Adrenal gland (tissue), 5 donors: ENCODE data around the gene DCK.

Experiments used
- POLR2A ChIP-seq, 2 donors: fragments of 450-650 bp; IDR thresholded peaks; one replicate each; pipeline ENCODE4 v1.6.1; 2017; ENCODE audit warnings: antibody characterized with exemption in 2 of 2, mild to moderate bottlenecking in 2 of 2, moderate library complexity in 1 of 2
- TF ChIP-seq, protein P1 (sequence below), 6 experiments: fragments of 450-650 bp in 4 of 6; fragments of 200-600 bp in 2 of 6; sonication (generic) in 1 of 6; IDR thresholded peaks; 1 replicate in 5 of 6; 2 replicates in 1 of 6; pipeline versions ENCODE4 v1.5.1 to v1.8.0; 2016 to 2021; ENCODE audit warnings: antibody characterized with exemption in 6 of 6, mild to moderate bottlenecking in 2 of 6, moderate library complexity in 1 of 6
- donor health status: DM: no; HTN: no; CAD: no.

DNA sequence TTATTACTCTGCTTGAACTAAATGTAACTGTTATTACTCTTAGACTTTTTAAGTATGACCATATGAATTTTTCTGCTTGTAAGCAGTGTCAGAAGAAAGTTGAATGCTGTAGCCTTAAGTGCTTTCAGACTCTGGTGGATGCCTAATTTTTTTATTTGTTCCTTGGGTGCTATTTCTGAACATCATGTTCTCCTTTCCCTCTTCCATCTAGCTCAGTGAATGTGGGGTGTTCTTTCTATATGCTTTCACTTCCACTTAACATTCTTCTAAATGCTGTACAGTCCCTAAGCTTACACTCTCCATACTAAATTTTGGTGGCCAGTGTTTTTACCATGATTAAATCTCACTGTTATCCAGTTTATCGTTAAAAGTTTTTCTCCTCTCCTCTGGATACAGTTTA is 3.6 kb downstream of the DCK start:
- TF ChIP-seq, protein P1, sequence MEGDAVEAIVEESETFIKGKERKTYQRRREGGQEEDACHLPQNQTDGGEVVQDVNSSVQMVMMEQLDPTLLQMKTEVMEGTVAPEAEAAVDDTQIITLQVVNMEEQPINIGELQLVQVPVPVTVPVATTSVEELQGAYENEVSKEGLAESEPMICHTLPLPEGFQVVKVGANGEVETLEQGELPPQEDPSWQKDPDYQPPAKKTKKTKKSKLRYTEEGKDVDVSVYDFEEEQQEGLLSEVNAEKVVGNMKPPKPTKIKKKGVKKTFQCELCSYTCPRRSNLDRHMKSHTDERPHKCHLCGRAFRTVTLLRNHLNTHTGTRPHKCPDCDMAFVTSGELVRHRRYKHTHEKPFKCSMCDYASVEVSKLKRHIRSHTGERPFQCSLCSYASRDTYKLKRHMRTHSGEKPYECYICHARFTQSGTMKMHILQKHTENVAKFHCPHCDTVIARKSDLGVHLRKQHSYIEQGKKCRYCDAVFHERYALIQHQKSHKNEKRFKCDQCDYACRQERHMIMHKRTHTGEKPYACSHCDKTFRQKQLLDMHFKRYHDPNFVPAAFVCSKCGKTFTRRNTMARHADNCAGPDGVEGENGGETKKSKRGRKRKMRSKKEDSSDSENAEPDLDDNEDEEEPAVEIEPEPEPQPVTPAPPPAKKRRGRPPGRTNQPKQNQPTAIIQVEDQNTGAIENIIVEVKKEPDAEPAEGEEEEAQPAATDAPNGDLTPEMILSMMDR (IDR thresholded peaks at IDR 0.05), result no peak
- no peak for TF ChIP-seq POLR2A (IDR thresholded peaks at IDR 0.05)
